D721Med (cell line): ENCODE measurements around the gene DNAH17.

ENCODE experiments used
- DNase-seq: peaks from one replicate; pipeline ENCODE4 v3.0.0; 2011; ENCODE audit warnings: low spot score; ENCODE audit not compliant: insufficient read length
- FAIRE-seq: peaks from 2 replicates; lab custom pipeline; 2011; peaks lifted over from hg19 to GRCh38; lab: Jason Lieb, UNC
- CTCF ChIP-seq: IDR thresholded peaks from 2 replicates; pipeline ENCODE4 v1.5.1; 2012; ENCODE audit warnings: mild to moderate bottlenecking, control low read depth; ENCODE audit not compliant: insufficient read depth; ENCODE audit errors: missing control alignments

The DNAH17 gene

DNA sequence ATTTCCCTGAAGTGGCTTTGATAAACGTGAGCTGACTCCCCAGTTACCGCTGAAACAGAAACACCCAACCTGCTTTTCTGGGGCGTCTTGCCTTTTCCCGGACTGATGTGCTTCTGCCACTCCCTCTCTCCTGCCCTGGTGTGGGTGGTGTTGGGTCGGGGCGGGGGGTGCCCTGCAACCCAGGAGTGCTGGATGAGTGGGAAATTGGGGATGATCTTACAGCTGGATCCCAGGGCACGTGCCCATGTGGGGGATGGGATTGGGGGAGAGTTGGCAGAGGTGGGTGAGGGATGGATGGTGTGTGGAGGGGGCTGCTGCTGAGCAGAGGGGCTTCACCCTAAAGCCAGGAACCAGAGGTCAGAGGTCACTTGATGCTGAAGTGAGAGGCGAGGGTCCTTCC, 170.3 kb downstream of the DNAH17 start:
- TF ChIP-seq CTCF, result no peak
- FAIRE-seq (no peak), DNase-seq (no peak)

GRCh38 chr17:78406396-78406795, 170.8 kb downstream of the DNAH17 start:
- no peak for TF ChIP-seq CTCF
- FAIRE-seq (no peak), DNase-seq (no peak)

- DNase-seq (no peak), FAIRE-seq (no peak)
- TF ChIP-seq CTCF, result no peak
Observed at GRCh38 chr17:78403822-78404221, 173.4 kb downstream of the DNAH17 start.

DNA sequence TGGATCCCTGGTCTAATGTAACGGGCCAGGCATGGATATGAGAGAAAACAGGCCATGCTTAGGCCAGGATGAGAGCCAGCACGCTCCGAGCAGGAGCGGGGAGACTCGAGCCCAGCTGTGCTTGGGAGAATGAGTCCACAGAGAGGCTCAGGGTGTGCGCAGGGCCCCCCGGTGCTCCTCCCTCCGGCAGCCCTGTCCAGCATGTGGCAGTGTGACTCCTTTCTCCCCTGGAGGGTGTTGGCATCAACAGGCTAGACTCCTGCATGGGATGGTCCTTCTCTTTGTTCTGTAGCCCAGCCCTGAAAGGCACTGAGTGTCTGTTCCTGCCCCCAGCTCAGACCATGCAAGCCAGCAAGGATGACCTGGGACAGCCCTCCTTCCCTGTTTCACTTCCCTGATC, 175.3 kb downstream of the DNAH17 start:
- FAIRE-seq (no peak), DNase-seq (no peak)
- TF ChIP-seq CTCF, result no peak

DNA sequence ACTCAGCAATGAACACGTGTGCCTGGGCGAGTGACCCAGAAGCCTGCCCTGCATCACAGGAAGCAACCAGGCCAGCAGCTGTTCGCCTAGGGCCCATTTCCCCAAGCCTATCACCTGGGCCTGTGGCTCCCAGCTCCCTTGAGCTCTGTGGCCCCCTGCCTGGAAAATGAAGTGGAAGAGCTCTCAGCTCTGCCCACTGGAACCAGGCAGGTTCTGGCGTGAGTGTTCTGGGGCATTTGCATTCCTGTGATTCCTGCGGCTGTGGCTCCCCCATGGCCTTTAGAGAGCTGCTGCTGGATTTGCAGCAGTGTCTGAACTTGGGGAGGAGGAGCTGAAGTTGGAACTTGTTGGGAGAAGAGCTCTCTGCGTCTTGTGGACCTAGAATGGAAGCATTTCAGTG, 175.9 kb downstream of the DNAH17 start:
- FAIRE-seq, result no peak
- no peak for DNase-seq
- no peak for TF ChIP-seq CTCF

- FAIRE-seq (no peak), DNase-seq (no peak)
- no peak for TF ChIP-seq CTCF
Observed at GRCh38 chr17:78400581-78401240, 176.5 kb downstream of the DNAH17 start.

- no peak for TF ChIP-seq CTCF
- FAIRE-seq, result no peak
- DNase-seq, result no peak
Observed at GRCh38 chr17:78399693-78400144, 177.5 kb downstream of the DNAH17 start.
